ENCODE data around the gene GARNL3.

Gene GARNL3

DNA sequence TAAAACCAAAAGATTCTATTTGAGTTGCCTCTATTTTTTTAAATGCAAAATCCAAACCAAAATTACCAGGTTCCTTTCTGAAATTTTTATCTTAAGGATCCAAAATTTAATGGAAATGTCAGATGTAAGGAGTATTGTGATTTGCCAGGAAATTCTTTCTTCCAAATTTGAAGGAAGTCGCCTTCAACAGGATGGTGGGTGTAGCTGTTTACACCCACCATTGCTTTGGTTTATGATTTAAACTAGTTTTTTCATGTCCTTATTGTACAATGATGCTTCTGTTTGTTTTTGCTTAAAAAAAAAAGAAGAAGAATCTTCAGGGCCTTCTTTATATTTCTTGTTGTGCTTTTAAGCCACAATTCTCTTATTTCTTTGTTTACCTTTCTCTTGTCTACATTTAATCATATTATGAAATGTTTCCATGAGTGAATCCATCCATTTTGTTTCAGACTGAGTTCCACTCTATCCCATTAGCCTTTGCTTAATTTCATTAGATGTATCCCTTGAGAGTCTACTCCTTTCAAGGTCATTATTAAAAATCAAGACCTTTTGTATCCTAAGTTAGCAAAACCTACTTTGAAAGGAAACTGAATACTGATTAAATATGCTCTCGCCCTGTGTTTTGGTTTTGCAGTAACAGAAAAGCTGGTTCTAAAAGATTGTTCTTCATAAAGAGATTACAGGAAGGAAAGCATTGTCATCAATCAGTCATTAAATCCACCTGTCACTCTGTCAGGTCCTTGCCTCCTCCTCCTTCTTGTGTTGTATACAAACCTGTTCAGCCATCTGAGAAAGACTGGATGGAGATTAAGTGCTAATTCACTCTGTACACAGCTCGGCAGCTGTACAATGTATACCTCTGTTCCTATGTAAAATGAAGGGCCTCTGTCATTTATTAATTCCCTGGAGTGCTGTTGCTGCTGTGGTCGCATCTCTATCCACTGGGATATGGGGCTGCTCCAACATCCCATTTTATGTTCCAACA is 86.9 kb downstream of the GARNL3 start:
- DNase-seq (ENCODE audit: low read depth): no peak

DNA sequence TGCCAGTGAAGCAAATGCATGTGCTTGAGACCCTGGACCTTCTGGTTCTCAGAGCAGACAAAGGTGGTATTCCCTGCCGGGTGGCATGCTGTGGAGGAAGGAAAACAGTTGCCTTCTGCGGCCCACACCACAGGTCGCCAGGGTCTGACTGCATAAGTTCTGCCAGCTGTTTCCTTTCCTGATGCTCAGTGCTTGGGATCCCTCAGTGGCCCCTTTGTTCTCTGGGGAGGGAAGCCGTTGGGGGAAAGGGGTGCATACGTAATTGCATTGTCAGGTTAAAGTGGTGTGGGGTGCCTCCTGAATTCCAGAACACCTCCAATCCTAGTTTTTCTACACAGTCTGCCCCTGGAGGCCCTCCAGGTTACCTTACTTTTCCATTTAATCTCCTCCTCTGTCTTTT is 89.3 kb downstream of the GARNL3 start:
- no peak for DNase-seq (ENCODE audit: low read depth)

DNA sequence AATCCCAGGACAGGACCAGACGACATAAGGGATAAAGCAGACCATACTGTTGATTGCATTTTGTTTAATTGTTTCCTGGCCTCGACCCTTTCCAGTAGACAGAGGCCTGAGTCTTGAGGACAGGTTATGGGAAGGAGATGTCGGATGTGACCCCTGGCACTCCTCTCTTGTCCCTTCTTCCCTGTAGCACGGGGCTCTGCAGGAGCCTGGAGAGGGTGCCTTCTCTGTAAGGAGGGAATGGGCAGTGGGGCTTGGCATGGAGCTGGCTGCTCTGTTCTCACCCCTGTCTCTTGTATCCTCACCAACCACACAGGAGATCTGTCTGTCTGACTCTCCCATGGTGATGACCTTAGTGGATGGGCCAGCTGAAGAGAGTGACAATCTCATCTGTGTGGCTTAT is 92.3 kb downstream of the GARNL3 start:
- DNase-seq (ENCODE audit: low read depth): no peak

DNA sequence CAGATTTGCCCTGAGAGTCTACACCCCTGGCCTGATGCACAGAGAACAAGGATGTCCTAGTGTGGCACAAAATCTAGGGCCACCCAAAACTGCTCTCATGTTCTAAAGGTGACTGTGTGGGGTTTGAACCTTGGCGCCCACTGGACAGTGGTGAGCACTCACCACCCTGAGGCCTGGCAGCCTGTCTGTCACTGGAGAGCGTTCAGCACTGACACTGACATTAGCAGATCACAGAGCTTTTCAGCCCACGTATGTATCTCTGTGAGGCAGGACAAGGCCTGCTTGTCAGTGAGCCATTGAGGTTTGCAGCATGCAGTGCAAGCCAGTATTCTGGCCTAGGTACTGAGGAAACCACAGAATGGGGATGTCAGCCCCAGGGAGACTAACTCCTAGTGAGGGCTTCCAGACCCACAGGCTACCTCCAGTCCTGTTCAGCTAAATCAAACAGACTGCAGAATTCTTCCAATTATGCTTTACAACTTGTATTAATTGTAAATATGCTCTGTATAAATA is 93.5 kb downstream of the GARNL3 start:
- DNase-seq (ENCODE audit: low read depth): no peak

DNA sequence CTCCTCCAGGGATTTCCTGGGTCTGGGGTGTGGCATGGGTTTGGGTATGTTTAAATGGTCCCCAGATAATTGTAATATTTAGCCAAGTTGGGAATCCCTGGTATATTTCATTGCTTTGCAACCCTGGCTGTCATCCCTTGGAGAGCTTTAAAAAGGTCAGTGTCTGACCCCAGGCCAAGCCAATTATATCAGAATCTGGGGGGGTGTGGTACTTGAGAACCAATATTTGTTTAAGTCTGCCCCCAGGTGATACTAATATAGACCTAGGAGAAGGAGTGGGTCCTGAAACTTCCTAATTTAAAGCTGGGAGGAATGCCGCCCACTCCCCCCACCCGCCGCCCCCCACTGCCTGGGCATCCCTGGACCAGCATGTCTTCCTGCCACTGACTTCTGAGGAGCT is 94.2 kb downstream of the GARNL3 start:
- no peak for DNase-seq (ENCODE audit: low read depth)

DNA sequence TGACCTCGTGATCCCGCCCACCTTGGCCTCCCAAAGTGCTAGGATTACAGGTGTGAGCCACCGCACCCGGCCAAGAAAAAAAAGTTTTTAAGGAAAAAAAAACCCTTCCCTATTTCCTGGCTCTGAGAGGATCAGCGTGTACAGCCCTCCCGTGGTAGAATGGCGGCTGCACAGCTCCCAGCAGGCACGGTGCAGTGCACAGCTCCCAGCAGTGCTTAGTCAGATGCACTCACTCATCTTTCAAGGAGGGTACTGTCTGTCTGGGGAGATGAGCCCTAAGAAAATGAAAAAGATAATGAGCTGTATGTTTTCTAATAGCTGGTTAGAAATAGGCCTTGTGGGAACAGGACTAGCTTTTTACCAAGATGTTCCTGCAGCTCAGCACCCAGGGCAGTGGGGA is 95.7 kb downstream of the GARNL3 start:
- DNase-seq (ENCODE audit: low read depth): no peak

DNA sequence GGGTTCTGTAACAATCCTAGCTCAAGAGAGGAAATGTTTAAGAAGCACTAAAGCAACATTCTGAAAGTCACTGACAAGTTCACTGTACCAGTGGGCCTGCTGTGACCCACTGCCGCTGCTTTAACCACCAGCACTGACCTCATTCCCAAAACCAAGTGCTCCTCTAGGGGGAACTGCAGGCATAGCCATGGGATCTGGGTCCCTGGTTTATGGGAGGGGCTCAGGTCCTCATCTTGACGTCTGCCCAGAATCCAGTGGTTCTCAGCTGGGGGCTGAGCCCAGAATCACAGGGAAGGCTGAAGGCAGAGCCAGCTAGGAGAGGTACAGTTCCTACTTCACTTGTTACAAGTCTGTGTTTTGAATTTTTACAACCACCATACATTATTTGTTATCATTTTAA is 96.3 kb downstream of the GARNL3 start:
- DNase-seq (ENCODE audit: low read depth): no peak

DNA sequence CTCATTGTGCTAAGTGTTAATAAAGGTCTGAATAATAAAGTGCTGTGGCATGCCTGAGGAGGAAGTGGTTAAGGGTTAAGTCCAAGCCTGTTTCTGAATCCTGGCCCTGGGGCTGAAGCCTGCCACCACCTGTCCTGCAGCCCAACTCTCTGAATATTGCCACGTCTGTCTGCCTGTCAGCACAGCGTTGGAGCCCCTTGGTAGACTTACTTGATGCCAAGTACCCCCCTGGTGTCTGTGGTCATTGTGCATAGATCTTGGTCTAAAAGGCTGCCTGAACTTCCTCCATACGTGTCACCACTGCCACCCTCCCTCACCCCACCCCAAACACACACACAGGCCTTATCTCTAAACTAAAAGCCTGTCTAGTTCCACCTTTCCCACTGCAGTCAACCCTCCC is 97.0 kb downstream of the GARNL3 start:
- DNase-seq (ENCODE audit: low read depth): no peak

DNA sequence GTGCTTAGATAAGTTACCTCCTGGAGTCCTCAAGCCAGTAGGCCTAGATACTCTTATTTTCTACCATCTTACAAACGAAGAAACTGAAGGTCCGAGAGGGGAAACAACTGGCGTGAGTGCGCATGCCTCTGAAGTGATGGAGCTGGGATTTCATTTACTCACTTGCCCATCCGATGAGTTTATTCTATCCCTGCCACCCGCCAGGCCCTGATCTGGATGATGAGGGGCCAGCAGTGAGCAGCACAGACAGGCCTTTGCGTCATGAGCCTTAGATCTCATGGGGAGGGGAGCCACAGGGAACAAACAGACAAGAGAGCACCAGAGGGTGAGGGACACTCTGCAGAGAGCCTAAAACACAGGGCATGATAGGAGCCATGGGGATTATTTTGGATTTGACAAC is 98.3 kb downstream of the GARNL3 start:
- DNase-seq (ENCODE audit: low read depth): no peak

DNA sequence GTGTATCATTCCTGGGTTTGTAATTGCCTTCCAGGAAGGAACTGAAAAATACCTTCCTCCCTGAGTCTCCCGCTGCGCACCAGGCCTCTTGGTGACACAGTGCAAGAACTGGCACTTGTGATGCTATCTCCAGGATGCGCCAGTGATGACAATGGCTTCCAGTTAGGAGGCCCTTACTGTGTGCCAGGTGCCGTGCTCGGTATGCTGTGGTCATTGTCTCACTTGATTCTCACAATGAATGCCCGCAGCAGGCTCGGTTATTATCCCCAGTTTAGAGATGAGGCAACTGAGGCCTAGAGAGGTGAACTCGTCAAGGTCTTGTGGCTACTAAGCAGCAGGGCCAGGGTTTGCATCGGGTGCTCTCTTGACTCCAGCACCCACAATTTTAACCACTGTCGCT is 100.9 kb downstream of the GARNL3 start:
- DNase-seq (ENCODE audit: low read depth): no peak

DNA sequence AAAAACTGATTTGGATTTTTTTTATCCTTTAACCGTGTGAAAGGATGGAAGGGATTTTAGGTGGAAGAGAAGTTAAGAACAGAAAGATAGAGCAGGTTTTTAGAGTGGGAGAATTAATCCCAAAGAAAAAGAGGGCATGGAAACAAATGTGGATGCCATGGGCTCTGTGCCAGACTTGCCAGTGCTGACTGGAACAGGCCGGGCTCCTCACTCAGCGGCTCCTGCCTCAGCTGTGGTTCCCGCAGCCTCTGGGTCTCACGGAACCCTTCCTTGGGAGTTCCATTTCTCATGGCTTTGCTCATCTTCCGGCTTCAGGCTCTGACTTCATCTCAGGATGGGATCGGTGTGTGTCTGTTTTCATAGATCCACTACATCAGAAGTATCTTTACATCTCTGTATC is 102.0 kb downstream of the GARNL3 start:
- no peak for DNase-seq (ENCODE audit: low read depth)

DNA sequence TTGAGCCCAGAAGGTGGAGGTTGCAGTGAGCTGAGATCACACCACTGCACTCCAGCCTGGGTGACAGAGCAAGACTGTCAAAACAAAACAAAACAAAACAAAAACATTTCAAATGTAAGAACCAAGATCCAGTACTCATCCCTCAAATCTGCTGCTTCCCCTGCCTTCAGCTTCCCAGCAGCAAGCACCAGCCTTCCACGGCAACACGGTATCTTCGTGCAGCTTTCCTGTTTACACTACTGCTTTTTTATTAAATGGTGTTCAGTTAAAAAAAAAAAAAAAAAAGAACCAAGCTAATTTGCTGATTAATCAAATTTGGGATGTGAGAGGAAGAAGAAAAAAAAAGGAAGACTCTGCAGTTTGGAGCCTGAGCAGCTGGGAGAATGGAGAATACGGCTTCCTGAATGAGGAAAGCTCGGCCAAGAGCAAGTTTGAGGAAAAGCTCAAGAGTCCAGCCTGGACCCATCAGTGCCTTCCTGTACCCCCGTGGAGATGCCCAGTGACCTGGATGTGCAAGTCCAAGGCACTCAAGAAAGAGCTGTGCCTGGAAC is 104.4 kb downstream of the GARNL3 start:
- DNase-seq (ENCODE audit: low read depth): no peak

DNA sequence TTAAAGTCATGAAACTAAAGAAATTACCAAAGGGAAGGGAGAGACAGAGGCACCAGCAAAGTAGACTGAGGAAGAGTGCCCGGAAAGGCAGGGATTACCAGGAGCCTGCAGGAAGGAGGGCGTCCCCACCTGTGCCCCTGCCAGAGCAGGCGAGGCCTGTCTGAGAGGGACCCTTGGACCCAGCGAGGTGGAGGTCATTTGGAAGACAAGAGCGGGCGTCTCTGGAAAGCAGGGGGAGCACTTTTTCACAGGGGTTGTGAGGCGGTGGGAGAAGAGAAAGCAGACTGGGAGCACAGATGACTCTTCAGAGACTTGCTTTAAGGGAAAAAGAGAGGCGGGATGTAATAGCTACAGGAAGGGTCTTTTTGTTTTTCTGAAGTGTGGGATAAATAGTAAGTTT is 104.9 kb downstream of the GARNL3 start:
- no peak for DNase-seq (ENCODE audit: low read depth)

DNA sequence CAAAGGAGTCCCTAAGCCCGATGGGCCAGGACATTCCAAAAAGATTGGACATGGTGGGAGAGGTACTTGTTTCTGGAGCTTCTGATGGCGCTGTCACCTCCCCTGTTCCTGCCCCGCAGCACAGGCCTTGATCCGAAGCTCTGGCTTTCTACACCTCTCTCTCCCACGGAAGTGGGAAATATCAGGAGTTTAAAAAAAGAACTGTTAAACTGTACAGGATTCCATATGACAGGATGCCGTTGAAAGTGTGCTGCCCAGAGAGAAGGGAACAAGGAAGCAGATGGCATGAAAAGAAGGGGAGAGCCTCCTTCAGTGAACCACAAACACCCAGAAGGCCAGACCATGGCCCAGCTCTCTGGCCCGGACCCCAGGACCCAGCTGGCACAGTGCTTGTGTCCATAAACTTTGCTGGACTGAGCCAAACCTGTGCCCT is 105.6 kb downstream of the GARNL3 start:
- no peak for DNase-seq (ENCODE audit: low read depth)

DNA sequence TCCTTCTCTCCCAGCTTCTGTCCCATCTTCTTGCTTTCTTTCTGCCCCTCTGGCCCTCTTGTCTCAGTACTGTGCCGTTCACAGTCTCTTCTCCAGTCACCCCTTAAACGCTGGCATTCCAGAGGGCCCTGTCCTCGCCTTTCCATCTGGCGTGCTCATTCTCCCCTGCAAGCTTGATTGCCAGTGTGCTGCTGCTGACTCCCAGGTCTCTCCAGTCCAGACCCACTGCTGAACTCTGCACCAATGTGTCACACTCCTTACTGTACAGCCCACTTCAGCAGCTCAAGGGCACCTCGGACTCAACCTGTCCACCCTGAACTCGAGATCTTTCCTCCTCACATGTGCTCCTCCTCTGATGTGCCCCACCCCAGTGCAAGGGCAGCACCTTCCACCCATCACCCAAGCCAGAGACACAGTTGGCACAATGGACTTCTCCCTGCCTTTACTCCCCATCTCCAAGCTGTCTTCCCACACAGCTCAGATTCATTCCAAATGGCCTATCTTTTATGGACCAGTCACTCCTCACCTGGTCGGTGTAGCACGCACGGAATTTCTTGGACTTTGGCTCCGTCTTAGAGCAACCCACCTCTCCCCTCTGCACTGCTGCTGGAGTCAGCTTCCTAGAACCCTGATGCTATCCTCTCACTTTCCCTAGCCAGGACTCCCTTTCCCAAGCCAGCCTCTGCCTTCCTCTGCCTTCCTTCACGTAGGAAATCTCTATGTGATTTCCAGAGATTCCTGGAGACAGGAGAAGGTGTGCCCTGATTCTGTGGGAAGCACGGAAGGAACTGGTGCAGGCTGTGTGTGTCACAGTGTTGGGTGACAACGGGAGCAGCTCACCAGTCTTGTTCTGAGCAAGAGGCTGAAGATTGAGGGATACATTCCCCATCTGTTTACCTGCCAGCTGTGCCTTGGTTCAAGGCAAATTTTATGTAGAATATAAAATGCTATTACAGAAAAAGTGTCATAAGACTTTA is 106.4 kb downstream of the GARNL3 start:
- DNase-seq (ENCODE audit: low read depth): no peak

DNA sequence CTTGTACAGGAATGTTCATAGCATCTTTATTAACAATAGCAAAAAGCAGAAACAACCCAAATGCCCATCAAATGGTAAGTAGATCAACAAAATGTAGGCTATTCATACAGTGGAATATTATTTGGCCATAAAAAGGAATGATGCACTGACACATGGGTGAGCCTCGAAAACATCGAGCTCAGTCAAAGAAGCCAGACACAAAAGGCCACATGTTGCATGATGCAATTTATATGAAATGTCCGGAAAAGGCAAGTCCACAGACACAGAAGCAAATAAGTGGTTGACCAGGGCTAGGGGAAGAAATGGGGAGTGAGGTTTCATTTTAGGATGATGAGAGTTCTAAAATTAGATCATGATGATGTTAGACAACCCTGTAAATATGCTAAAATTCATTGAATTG is 115.9 kb downstream of the GARNL3 start:
- DNase-seq (ENCODE audit: low read depth): no peak

DNA sequence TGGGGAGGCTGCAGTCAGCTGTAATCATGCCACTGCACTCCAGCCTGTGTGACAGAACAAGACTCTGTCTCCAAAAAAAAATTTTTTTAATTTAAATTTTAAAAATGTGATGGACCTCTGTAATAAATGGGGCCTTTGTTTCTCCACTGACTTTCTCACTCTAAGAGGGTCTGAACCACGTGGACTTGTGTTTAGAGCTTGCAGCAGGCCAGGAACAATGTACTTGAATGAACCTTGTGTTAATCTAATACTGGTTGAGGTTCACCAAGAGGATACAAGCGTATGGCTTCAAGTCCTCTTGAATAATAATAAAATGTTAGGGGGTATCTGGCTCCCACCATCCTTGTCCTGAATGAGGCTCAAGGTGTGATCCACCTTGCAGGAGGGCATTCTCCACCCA is 118.0 kb downstream of the GARNL3 start:
- DNase-seq (ENCODE audit: low read depth): no peak

DNA sequence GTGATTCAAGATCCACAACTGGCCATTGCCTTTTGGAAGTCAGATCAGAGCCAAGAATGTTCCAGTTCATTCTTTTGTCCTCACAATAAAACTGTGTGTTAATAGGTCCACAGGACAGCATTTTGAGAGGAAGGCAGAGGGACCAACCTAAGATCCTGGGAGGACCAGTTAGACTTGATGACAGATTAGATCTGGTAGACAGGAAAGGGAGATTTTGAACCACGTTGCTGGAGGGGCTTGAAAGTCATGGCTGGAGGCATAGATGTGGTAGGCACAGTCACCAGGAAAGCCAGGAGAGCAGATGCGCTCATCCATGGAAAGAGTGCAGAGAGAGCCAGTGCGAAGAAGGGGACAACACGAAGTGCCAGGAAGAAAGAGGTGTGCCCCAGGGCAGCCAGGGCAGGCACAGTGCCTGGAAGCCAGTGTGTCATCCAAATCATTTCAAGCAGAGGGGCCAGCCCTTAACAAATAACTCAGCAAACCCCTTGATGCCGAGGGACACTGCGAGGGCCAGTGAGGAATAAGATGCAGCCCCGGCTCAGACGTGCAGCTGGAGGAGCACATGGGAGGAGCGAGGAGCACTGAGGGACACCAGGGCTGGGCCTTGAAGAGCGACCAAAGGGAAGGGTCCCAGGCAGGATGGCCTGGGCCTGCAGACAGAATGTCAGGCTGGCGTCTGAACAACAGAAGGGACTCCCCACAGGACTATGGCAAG is 119.6 kb downstream of the GARNL3 start:
- DNase-seq (ENCODE audit: low read depth): no peak

DNA sequence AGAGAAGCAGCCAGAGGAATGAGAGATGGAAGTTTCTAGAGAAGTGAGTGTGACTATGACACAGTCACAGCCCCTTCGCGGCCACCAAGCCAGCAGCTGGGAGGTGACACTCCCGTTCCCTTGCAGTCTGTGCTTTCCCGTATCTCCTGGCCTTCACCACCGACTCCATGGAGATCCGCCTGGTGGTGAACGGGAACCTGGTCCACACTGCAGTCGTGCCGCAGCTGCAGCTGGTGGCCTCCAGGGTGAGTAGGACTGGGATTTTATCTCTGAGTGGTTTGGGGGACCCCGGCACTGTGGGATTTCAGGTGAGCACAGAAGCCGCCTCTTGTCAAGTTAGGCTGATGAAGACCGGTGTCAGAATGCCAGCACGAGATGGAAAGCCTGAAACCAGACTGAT is 120.3 kb downstream of the GARNL3 start:
- no peak for DNase-seq (ENCODE audit: low read depth)

DNA sequence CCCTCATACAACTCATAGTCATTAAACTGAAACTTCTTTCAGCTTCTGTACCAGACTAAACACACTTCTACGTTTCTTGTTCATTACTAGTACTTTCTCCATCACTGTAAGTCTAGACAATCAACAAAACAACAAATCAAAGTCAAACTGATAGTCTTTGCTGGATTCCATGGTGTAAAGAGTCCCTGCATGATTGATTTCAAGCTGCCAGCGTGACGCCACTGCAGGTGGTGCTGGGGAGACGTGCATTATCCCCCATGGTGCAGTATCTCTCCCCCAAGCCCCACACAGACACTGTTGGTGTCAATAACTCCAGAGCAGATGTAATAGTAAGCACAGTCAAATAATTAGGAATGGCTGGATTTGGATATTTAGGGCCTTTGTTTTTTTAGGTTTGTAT is 121.7 kb downstream of the GARNL3 start:
- DNase-seq (ENCODE audit: low read depth): no peak

DNA sequence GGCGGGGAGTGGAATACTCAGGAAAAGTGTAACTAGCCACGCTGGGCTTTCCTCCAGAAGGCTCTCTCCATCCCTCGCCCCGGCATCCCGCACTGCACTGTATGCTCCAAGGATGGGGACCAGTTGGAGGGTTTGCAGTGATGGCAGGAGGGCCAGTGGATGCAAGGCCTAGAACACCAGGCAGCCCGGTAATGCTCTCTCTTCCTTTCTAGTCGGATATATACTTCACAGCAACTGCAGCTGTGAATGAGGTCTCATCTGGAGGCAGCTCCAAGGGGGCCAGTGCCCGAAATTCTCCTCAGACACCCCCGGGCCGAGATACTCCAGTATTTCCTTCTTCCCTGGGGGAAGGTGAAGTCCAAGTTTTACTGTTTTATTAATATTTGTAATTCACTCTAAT is 122.4 kb downstream of the GARNL3 start:
- no peak for DNase-seq (ENCODE audit: low read depth)
